ENCODE measurements around the gene IL1R1.

The IL1R1 gene

DNA sequence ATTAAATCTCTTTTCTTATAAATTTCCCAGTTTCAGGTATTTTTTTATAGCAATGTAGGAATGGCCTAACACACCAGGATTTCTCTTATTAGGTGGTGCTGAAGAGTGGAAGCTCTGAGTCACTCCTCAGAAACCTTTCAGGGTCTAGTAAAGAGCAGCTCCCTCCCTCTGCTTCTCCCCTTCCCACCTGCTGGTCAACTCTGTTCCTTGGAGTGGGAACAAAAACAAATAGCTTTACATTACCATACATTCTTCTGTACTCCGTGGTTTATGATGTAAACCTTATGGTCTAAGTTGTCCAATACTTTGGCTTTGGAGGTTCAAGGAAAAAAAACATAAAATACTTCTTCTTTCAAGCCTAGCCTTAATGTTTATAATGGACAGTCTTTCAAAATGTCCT, 2.7 kb upstream of the IL1R1 start:
- DNase-seq (ENCODE audit: low spot score in 2 of 2), result no peak
- in situ Hi-C loops (cut with MboI; ENCODE audit: low sequenced_read_pairs), result no loop called here
- Histone ChIP-seq H3K4me1 (no peaks in the 10 kb centered on the region), H3K9me3 (no peaks in the 10 kb centered on the region), H3K27me3 (ENCODE audit: low read depth) (no peaks in the 10 kb centered on the region), H3K36me3 (replicated peaks) (no peaks in the 10 kb centered on the region), H3K4me3 (no peak overlapping the region)

DNA sequence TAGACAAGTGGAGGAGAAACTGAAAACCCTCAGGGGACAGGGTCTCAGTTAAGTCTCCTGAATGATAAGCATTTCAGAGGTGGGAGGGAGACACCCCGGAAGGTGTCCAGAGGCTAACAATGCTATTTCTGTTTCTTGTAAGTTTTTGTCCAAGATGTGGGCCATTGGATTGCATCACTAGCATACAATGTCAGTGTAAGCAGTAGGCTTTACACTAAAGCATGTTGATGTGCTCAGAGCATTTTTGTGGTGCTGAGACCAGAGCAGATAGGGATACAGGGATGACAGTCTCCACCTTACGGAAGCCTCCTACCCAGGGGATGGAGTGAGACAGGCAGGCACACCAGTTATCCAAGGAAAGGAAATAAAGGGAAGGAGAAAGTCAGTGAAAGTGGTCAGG, 2.2 kb upstream of the IL1R1 start:
- no peak for DNase-seq (ENCODE audit: low spot score in 2 of 2)
- Histone ChIP-seq H3K4me1 (no peaks in the 10 kb centered on the region), H3K27me3 (ENCODE audit: low read depth) (no peaks in the 10 kb centered on the region), H3K4me3 (no peak overlapping the region), H3K9me3 (no peaks in the 10 kb centered on the region), H3K36me3 (replicated peaks) (no peaks in the 10 kb centered on the region)
- in situ Hi-C loops (cut with MboI; ENCODE audit: low sequenced_read_pairs), result no loop called here

DNA sequence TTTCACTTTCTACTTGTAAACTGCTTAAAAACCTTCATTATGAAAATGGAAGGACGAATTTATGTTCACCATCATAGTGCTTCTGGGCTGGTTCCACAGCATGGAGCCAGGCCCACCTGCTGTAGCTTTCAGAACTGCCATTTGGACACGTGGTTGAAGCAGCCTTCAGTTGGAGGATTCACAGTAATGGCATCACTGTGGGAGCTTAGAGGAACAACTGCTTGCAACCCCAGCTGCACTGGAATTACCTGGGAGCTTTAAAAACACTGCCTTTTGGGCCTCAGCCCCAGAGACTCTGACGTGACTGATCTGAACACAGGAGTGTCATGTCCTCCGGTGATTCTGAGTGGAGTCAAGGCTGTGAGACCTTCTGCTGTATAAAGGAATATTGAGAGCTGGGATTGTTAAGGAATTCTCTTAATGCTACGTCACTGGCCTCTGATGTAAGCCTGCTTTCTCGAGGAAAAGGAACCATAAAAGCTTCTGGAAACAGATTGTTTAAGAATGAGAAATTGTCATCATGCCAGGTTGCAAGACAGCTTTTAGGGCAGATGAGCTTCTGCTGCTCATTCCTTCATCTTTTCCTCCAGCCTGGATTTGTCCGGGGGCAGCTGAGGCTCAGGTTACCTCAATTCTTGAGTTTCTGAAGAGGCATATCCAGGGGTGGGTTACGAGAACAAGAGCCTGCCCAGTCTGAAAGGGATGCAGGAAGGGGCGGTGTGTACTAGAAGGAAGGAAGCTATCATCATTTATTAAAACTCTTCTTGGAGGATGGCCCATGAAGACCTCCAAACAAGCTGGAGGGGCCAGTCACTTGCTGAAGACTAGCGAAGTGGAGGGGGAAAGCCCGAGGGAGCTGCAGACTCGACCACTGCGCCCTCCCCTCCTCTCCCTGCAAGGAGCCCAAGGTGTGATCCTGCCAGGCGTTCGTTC, 1.3 kb upstream of the IL1R1 start:
- no peaks in the 10 kb centered on the region for H3K4me1 ChIP-seq
- no peak overlapping the region for H3K4me3 ChIP-seq
- no peaks in the 10 kb centered on the region for H3K36me3 ChIP-seq (replicated peaks)
- H3K27me3 ChIP-seq (ENCODE audit: low read depth), result no peaks in the 10 kb centered on the region
- in situ Hi-C loops (cut with MboI; ENCODE audit: low sequenced_read_pairs), result no loop called here
- H3K9me3 ChIP-seq, result no peaks in the 10 kb centered on the region
- no peak for DNase-seq (ENCODE audit: low spot score in 2 of 2)

DNA sequence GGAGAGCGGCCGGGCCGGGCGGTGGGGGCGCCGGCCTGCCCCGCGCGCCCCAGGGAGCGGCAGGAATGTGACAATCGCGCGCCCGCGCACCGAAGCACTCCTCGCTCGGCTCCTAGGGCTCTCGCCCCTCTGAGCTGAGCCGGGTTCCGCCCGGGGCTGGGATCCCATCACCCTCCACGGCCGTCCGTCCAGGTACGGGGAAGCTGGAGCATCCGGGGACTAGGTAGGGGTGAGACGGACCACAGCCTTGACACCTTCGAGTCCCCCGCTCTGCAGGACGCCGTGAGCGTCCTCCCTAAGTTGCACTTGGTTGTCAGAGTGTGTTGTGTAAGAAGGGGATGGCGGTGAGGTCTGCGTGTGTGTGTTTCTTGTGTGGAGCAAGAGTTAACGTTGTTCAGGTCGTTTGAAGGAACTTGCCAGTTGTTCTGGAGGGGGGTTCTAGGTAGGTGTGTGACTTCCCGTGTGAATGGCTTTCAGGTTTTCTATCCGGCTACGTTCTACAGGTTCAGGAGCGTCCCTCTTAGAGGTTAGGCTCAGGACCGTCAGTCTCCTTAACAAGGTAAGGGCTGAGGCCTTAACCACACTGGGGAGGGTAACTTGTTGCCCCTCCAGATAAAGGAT, 393 bp downstream of the IL1R1 start:
- Histone ChIP-seq H3K4me3 (no peak overlapping the region), H3K9me3 (no peaks in the 10 kb centered on the region), H3K36me3 (replicated peaks) (no peaks in the 10 kb centered on the region), H3K4me1 (no peaks in the 10 kb centered on the region), H3K27me3 (ENCODE audit: low read depth) (no peaks in the 10 kb centered on the region)
- in situ Hi-C loops (cut with MboI; ENCODE audit: low sequenced_read_pairs), result no loop called here
- peak in 1 of 2 experiments; percentile 8 for DNase-seq (ENCODE audit: low spot score in 2 of 2)

DNA sequence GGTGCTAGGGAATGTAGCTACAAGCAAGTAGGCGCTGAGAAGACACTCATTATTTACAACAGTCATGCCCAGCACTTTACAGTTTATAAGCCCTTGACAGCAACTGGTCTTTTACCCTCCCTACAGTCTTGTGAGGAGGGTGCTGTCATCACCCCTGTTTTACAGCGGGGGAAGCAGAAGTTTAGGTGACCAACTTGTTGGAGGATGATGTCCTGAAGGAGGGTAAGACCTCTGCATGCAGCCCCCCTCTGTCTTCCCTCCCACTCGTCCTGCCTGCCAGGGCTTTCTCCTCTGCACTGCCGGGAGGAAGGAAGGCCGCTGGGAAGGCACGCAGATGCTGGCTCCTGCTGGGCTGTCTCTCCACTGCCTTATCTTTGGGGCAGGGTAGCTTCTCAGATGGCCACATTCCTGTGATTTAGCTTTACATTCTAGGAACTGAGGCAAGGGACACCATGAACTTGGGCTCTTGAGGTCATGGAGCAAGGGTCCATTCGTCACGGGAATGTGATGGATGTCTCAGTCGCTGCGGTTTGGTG, 972 bp downstream of the IL1R1 start:
- Histone ChIP-seq H3K4me1 (no peaks in the 10 kb centered on the region), H3K36me3 (replicated peaks) (no peaks in the 10 kb centered on the region), H3K4me3 (no peak overlapping the region), H3K27me3 (ENCODE audit: low read depth) (no peaks in the 10 kb centered on the region), H3K9me3 (no peaks in the 10 kb centered on the region)
- in situ Hi-C loops (cut with MboI; ENCODE audit: low sequenced_read_pairs), result no loop called here
- DNase-seq (ENCODE audit: low spot score in 2 of 2), result no peak

DNA sequence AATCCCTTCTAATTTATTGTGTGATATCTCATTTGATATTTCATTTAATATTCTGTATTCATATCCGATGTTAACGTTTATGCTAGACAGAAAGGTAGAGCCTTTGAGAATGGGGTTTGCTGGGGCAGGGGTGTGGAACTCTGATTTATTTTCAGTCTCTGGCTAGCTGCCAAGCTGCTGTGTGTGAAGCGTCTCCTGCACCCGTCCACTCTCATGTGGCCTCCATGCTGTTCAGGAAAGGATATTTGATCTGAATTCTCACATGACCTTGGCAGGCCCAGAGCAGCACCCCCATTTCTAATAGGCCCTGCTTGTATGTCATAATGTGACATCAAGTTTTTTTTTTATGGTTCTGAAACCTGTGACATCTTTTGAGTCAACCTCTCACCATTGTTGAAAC, 1.6 kb downstream of the IL1R1 start:
- Histone ChIP-seq H3K4me3 (no peak overlapping the region), H3K4me1 (no peaks in the 10 kb centered on the region), H3K9me3 (no peaks in the 10 kb centered on the region), H3K27me3 (ENCODE audit: low read depth) (no peaks in the 10 kb centered on the region), H3K36me3 (replicated peaks) (no peaks in the 10 kb centered on the region)
- in situ Hi-C loops (cut with MboI; ENCODE audit: low sequenced_read_pairs), result no loop called here
- no peak for DNase-seq (ENCODE audit: low spot score in 2 of 2)

DNA sequence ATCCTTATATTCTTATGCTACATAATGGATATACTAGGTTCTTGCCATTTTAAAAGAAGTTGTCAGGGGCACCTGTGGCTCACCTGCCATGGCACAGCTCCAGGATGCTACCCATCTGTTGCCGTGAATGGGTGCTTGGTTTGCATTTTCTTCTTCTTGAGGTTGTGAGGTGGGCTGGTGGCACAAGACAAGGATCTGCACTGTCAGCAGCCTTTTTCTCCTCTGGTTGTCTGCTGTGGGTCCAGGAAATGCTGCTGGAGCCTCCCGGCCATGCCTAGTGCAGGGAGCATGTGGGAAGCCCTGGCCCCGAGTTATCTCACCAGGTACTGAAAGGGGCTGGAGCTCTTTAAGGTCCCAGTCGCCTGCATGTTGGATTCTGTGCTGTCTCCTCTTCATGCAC, 2.6 kb downstream of the IL1R1 start:
- Histone ChIP-seq H3K27me3 (ENCODE audit: low read depth) (no peaks in the 10 kb centered on the region), H3K4me3 (no peak overlapping the region), H3K4me1 (no peaks in the 10 kb centered on the region), H3K9me3 (no peaks in the 10 kb centered on the region), H3K36me3 (replicated peaks) (no peaks in the 10 kb centered on the region)
- DNase-seq (ENCODE audit: low spot score in 2 of 2), result no peak
- in situ Hi-C loops (cut with MboI; ENCODE audit: low sequenced_read_pairs), result no loop called here

DNA sequence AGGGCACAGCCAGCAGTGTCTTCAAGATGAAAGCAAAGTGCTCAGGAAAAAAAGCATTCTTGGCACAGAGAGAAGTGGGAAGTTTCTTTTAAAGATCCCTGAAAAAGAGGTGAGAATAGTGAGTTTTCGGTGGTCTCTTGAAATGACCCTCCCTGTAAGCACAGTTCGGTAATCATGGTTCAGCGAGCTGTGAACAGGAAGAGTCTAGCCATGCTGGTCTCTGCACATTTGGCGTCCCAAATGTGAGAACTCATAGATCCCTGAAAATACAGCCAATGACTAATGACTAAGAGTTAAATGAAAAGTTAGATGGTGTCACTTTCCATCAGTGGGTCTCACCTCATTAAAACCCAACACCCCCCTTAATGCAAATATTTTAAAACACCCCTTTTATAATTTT, 3.4 kb downstream of the IL1R1 start:
- H3K36me3 ChIP-seq (replicated peaks), result no peaks in the 10 kb centered on the region
- H3K4me1 ChIP-seq, result no peaks in the 10 kb centered on the region
- H3K27me3 ChIP-seq (ENCODE audit: low read depth), result no peaks in the 10 kb centered on the region
- DNase-seq (ENCODE audit: low spot score in 2 of 2), result no peak
- no peak overlapping the region for H3K4me3 ChIP-seq
- in situ Hi-C loops (cut with MboI; ENCODE audit: low sequenced_read_pairs), result no loop called here
- no peaks in the 10 kb centered on the region for H3K9me3 ChIP-seq

DNA sequence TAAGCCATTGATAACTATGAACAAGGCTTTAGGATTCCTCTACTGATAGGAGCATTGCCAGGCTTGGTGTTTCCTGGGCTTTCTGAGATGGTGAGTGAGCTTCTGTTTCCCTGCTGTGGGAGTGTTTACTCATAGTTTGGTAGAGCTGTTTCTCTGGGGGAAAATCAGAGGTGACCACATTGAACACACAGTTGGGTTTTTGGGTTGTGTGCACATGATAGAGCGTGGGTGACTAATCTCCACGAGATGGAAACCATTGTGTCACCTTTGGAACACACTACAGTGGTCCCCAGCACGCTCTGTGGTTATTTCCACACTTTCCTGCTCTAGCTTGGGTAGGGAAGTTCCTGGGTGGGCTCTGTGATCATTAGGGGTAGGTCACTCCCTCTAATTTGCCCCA, 5.4 kb downstream of the IL1R1 start:
- no peaks in the 10 kb centered on the region for H3K4me1 ChIP-seq
- no peak for DNase-seq (ENCODE audit: low spot score in 2 of 2)
- H3K9me3 ChIP-seq, result no peaks in the 10 kb centered on the region
- H3K4me3 ChIP-seq, result no peak overlapping the region
- no peaks in the 10 kb centered on the region for H3K36me3 ChIP-seq (replicated peaks)
- H3K27me3 ChIP-seq (ENCODE audit: low read depth), result no peaks in the 10 kb centered on the region
- in situ Hi-C loops (cut with MboI; ENCODE audit: low sequenced_read_pairs), result no loop called here

DNA sequence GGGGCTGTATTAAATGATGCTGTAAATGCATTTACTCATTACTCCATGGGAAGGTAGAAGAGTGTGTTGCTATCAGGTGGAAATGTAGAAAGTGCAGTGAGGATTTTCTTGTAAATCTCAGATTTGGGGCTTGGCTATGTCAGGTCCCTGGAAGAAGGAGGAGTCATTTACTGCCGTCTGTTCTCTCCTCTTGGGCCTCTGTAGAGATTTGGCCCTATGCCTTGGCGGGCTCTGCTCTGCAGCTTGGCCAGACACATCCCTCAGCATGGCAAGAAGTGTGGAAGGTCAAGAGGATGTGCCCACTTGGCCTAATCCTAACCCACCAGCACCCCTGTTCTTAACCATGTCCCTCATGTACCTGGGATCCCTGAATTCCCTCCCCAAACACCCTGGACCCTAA, 6.7 kb downstream of the IL1R1 start:
- no peaks in the 10 kb centered on the region for H3K27me3 ChIP-seq (ENCODE audit: low read depth)
- DNase-seq (ENCODE audit: low spot score in 2 of 2), result no peak
- in situ Hi-C loops (cut with MboI; ENCODE audit: low sequenced_read_pairs), result no loop called here
- H3K4me3 ChIP-seq, result no peak overlapping the region
- no peaks in the 10 kb centered on the region for H3K36me3 ChIP-seq (replicated peaks)
- H3K4me1 ChIP-seq, result no peaks in the 10 kb centered on the region
- H3K9me3 ChIP-seq, result no peaks in the 10 kb centered on the region

DNA sequence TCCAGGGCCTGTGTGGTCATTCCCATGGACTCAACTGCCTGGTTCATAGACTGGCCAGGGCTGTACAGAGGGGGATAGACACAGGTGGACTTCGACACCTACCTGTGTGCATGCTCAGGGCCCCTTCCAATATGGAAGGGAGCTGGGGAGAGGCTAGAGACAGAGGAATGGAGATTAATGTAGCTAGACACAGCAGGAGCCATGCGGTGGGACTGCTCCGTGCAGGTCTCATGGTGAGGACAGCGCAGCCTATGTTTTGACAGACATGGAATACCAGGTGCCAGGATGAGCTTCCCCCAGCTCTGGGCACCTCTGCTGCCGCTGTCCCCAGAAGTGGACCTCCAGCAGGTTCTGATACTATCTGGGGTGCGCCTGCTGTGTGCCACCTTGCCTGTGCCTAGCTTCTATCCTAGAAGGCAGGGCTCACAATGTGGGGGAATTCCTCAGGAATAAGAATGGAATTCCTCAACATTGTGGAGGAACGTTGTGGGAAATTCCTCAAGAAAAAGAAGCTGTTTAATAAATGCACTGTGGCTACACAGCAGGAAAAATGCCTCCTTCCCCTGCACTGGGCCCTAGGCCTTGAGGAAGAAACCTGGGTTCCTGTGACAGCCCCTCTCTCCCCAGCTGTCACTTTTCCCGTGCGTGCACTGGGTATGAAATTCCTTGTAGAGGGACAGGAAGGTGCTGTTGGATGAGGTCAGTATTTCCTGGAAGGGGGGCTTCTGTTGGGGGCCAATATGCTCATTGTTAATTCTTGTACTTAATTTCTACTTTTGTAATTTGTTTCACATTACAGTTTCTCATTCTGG, 7.3 kb downstream of the IL1R1 start:
- Histone ChIP-seq H3K27me3 (ENCODE audit: low read depth) (no peaks in the 10 kb centered on the region), H3K9me3 (no peaks in the 10 kb centered on the region), H3K4me3 (no peak overlapping the region), H3K36me3 (replicated peaks) (no peaks in the 10 kb centered on the region), H3K4me1 (no peaks in the 10 kb centered on the region)
- DNase-seq (ENCODE audit: low spot score in 2 of 2), result no peak
- in situ Hi-C loops (cut with MboI; ENCODE audit: low sequenced_read_pairs), result no loop called here

DNA sequence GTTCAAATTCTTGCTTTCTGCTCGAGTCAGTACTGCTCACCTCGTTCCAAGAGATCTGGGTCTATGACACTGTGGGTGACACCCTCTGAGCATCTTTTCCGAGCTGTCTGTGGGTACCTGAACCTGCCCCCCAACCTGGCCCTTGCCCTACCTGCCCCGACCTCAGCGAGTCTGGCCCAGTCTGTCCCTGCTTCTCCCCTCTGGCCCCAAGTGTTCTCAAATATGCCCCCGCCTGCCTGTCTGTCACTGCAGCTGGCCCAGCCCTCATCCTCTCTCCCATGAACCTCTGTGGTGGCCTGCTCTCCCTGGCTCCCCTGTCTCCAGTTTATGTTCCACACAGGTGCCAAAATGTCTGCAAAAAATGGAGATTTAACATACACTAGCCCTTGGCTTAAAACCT, 11.8 kb downstream of the IL1R1 start:
- in situ Hi-C loops (cut with MboI; ENCODE audit: low sequenced_read_pairs), result no loop called here
- Histone ChIP-seq H3K4me1 (no peaks in the 10 kb centered on the region), H3K4me3 (no peak overlapping the region), H3K27me3 (ENCODE audit: low read depth) (no peaks in the 10 kb centered on the region), H3K36me3 (replicated peaks) (no peaks in the 10 kb centered on the region), H3K9me3 (no peaks in the 10 kb centered on the region)
- DNase-seq (ENCODE audit: low spot score in 2 of 2), result no peak

DNA sequence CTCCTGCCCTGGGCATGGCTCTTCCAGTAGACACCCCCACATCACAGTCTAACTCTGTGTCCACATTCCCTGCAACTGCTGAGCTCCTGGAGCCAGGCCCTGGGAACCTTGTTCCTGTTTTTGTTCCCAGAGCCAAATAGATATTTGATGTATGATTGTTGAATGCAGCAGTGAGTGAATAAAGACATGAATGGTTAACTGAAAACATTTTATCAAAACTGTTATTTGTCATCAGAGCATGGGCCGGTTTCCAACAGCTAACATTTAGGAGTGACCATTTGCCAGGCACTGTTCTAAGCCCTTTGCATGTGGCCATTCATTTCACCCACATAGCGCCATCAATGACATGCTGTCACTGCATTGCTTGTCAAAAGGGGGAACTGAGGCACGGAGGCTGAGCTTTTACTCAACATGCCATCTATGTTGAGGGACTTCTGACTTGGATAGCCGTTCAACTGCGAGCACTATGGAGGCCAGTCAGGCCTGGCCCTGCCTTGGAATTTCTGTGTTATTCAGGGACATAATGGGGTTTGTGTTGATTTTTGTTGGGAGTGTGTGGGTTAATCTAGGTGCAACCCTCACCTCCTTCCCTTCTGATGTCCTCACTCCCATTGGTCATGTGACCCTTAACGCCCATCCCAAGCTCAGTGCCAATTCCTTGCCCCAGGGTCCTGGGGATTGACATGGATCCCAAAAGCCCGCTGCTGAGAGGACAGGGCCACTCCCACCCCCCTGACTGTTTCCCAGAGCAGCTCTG, 12.6 kb downstream of the IL1R1 start:
- Histone ChIP-seq H3K4me1 (no peaks in the 10 kb centered on the region), H3K4me3 (no peak overlapping the region), H3K9me3 (no peaks in the 10 kb centered on the region), H3K36me3 (replicated peaks) (no peaks in the 10 kb centered on the region), H3K27me3 (ENCODE audit: low read depth) (no peaks in the 10 kb centered on the region)
- DNase-seq (ENCODE audit: low spot score in 2 of 2), result no peak
- in situ Hi-C loops (cut with MboI; ENCODE audit: low sequenced_read_pairs), result no loop called here

Measured in HAP-1 (cell line).